B cell (primary cell): ENCODE results near the gene POC1B. TPM values are rescaled to one million over a fixed set of nuclear protein-coding genes. Genes with fewer than 3 reads are reported as not detected.

Source experiments
- ATAC-seq: fragments of 200-7000 bp; cut with Tn5 transposase; one replicate; pipeline ENCODE4 v1.10.0; 2021; ENCODE audit warnings: low read depth, mild to moderate bottlenecking, moderate number of reproducible peaks, moderate library complexity
- CTCF ChIA-PET: fragments of 350-600 bp; sonication (Branson Sonifier 250); formaldehyde crosslinking; loops from one replicate; lab custom pipeline; 2021; ENCODE audit warnings: antibody characterized with exemption, inconsistent platforms; lab: Charles Lee
- POLR2A ChIA-PET: fragments of 350-600 bp; sonication (Branson Sonifier 250); formaldehyde crosslinking; loops from one replicate; lab custom pipeline; 2021; ENCODE audit warnings: antibody characterized with exemption; lab: Charles Lee
- DNase-seq: peaks from one replicate; pipeline ENCODE4 v3.0.0; 2013
- H2AFZ ChIP-seq: 2 replicates; pipeline ENCODE4 v1.6.1; 2012; ENCODE audit warnings: mild to moderate bottlenecking, low read depth, low read length; ENCODE audit not compliant: insufficient read depth, poor library complexity, severe bottlenecking
- H3K27ac ChIP-seq, 2 donors: 1 replicate in 1 of 2; 2 replicates in 1 of 2; pipeline ENCODE4 v1.5.1; 2012 to 2013; ENCODE audit warnings: low read length in 2 of 2, mild to moderate bottlenecking in 2 of 2, moderate library complexity in 1 of 2
- H3K27me3 ChIP-seq, 4 experiments: fragments of 200-600 bp in 1 of 4; sonication (generic) in 1 of 4; replicated peaks in 1 of 4; 1 replicate in 2 of 4; 2 replicates in 2 of 4; pipeline versions ENCODE4 v1.6.1 to v1.7.0; 2013 to 2016; ENCODE audit warnings: low read length in 3 of 4, mild to moderate bottlenecking in 2 of 4, mixed read lengths in 1 of 4, moderate library complexity in 1 of 4; ENCODE audit not compliant: insufficient read depth in 4 of 4, control insufficient read depth in 3 of 4; ENCODE audit errors: control extremely low read depth in 1 of 4
- H3K36me3 ChIP-seq, 2 experiments: replicated peaks in 1 of 2; 1 replicate in 1 of 2; 2 replicates in 1 of 2; pipeline versions ENCODE4 v1.6.1 to v1.7.1; 2013; ENCODE audit warnings: low read length in 1 of 2; ENCODE audit not compliant: insufficient read depth in 2 of 2, control insufficient read depth in 1 of 2; ENCODE audit errors: control extremely low read depth in 1 of 2, extremely low read depth in 1 of 2
- H3K4me1 ChIP-seq, 2 donors: fragments of 200-600 bp in 1 of 2; sonication (generic) in 1 of 2; 1 replicate in 1 of 2; 2 replicates in 1 of 2; pipeline versions ENCODE4 v1.5.1 to v1.6.1; 2013 to 2017; ENCODE audit warnings: low read length in 2 of 2; ENCODE audit not compliant: control insufficient read depth in 2 of 2, insufficient read depth in 2 of 2
- H3K4me2 ChIP-seq: replicated peaks from 2 replicates; pipeline ENCODE3; 2012; ENCODE audit warnings: mild to moderate bottlenecking, low read depth, low read length; ENCODE audit not compliant: poor library complexity, severe bottlenecking
- H3K4me3 ChIP-seq, 5 experiments: fragments of 200-600 bp in 1 of 5; sonication (generic) in 1 of 5; 1 replicate in 3 of 5; 2 replicates in 2 of 5; pipeline versions ENCODE4 v1.5.1 to v1.7.0; 2011 to 2016; ENCODE audit warnings: low read length in 4 of 5, mild to moderate bottlenecking in 4 of 5, low read depth in 2 of 5, control low read depth in 1 of 5, moderate library complexity in 1 of 5; ENCODE audit not compliant: insufficient read depth in 1 of 5; ENCODE audit errors: control extremely low read depth in 1 of 5, extremely low read depth in 1 of 5
- H3K79me2 ChIP-seq: fragments of 200-600 bp; sonication (generic); one replicate; pipeline ENCODE4 v1.6.0; 2016; ENCODE audit warnings: low read length; ENCODE audit not compliant: control insufficient read depth, insufficient read depth
- H3K9ac ChIP-seq: fragments of 200-600 bp; sonication (generic); 2 replicates; pipeline ENCODE4 v1.6.1; 2017; ENCODE audit warnings: mild to moderate bottlenecking, low read length, moderate library complexity
- H3K9me3 ChIP-seq, 3 donors: one replicate each; pipeline versions ENCODE4 v1.6.1 to v1.7.1; 2013; ENCODE audit warnings: low read length in 2 of 3; ENCODE audit not compliant: control insufficient read depth in 2 of 3, insufficient read depth in 1 of 3; ENCODE audit errors: control extremely low read depth in 1 of 3
- H4K20me1 ChIP-seq: 2 replicates; pipeline ENCODE4 v1.6.0; 2012; ENCODE audit warnings: mild to moderate bottlenecking, low read length; ENCODE audit not compliant: insufficient read depth, control insufficient read depth, poor library complexity, severe bottlenecking
- H3K27ac Mint-ChIP-seq: one replicate; pipeline ENCODE4 v1.8.0; 2021; ENCODE audit warnings: mixed read lengths
- H3K27me3 Mint-ChIP-seq: one replicate; pipeline ENCODE4 v1.8.0; 2021; ENCODE audit warnings: mixed read lengths
- H3K4me1 Mint-ChIP-seq: one replicate; pipeline ENCODE4 v1.8.0; 2021; ENCODE audit warnings: mixed read lengths
- H3K4me3 Mint-ChIP-seq: one replicate; pipeline ENCODE4 v1.8.0; 2021; ENCODE audit warnings: mixed read lengths
- H3K9me3 Mint-ChIP-seq: one replicate; pipeline ENCODE4 v1.8.0; 2022; ENCODE audit warnings: mixed read lengths; ENCODE audit not compliant: insufficient read depth
- CTCF ChIP-seq: fragments of 200-600 bp; IDR thresholded peaks from one replicate; pipeline ENCODE4 v1.8.0; 2022; ENCODE audit warnings: antibody characterized with exemption, mild to moderate bottlenecking
- EZH2 ChIP-seq: IDR thresholded peaks from 2 replicates; pipeline ENCODE4 v1.6.1; 2012; ENCODE audit warnings: borderline replicate concordance, low read depth, mild to moderate bottlenecking, moderate library complexity, low read length; ENCODE audit not compliant: insufficient read depth, poor library complexity, severe bottlenecking
- WGBS: methylation state at CpG from one replicate; pipeline ENCODE4 v1.1.5; 2013; ENCODE audit warnings: missing lambda C conversion rate; ENCODE audit not compliant: insufficient coverage; 5-methylcytosine and 5-hydroxymethylcytosine counted together
- intact Hi-C: fragments of 100-400 bp; cut with micrococcal nuclease; formaldehyde crosslinking; loops from one replicate; pipeline ENCODE4 v1.10.0; 2022
- polyA plus RNA-seq: library from polyadenylated mRNA; depleted of rRNA; stranded (reverse); fragments of >200 nt; gene quantifications from 2 replicates; pipeline ENCODE4 v1.2.3, GENCODE V29; 2012
- total RNA-seq, 2 donors: library from RNA; stranded (reverse); fragments of 120-200 nt in 1 of 2; gene quantifications; 1 replicate in 1 of 2; 2 replicates in 1 of 2; pipeline versions ENCODE4 v1.2.3 to v1.2.4, GENCODE V29; 2013 to 2022

POC1B gene
- total and polyA plus RNA-seq, 2 donors (not counting 1 experiment from before 2014, with no cell fraction given): 12.0 to 39.5 TPM

- TF ChIP-seq EZH2 (no peak), CTCF (no peak)
- Histone ChIP-seq H3K36me3 (peaks cover 0 to 3% of the 10 kb centered on the region in 2 experiments), H3K4me1 (peaks cover 19 to 26% of the 10 kb centered on the region in 2 donors), H3K79me2 (peaks cover 7% of the 10 kb centered on the region), H3K4me3 (no peak overlapping the region), H3K4me2 (no peak overlapping the region), H3K27me3 (no peaks in the 10 kb centered on the region), H4K20me1 (no peaks in the 10 kb centered on the region), H3K27ac (no peak overlapping the region), H3K9ac (no peak overlapping the region), H2AFZ (no peak overlapping the region), H3K9me3 (no peaks in the 10 kb centered on the region)
- H3K27ac Mint-ChIP-seq: no peak overlapping the region
- intact Hi-C loops: no loop called here
- CTCF ChIA-PET: interaction anchor here (10.3 kb wide), 1 partner anchor 54 kb away, joined by 181 read pairs; the partner anchor contains the start of genes GALNT4 and POC1B
- H3K4me1 Mint-ChIP-seq: peaks cover 36% of the 10 kb centered on the region
- H3K9me3 Mint-ChIP-seq: no peaks in the 10 kb centered on the region
- H3K4me3 Mint-ChIP-seq: no peak overlapping the region
- POLR2A ChIA-PET: no interaction called here
- no peaks in the 10 kb centered on the region for H3K27me3 Mint-ChIP-seq
- no peak for DNase-seq
- no peak for ATAC-seq
- 100% methylated on average over 1 of the region's 2 CpGs for WGBS
These were observed 53.3 kb downstream of the POC1B start for GRCh38 chr12:89472508-89472907.

- H3K4me3 ChIP-seq: no peak overlapping the region
- no peaks in the 10 kb centered on the region for H3K36me3 ChIP-seq
- no peak overlapping the region for H3K9ac ChIP-seq
- H3K79me2 ChIP-seq: peaks cover 7% of the 10 kb centered on the region
- peak overlapping the region; percentile 13 for H3K4me2 ChIP-seq
- DNase-seq: peak; percentile 70
- Mint-ChIP-seq H3K4me3 (no peak overlapping the region), H3K27me3 (no peaks in the 10 kb centered on the region), H3K4me1 (peaks cover 47% of the 10 kb centered on the region), H3K27ac (peak overlapping the region; percentile 63), H3K9me3 (no peaks in the 10 kb centered on the region)
- peak; percentile 61 for ATAC-seq
- peaks cover 22 to 32% of the 10 kb centered on the region in 2 donors for H3K4me1 ChIP-seq
- TF ChIP-seq EZH2 (no peak), CTCF (peak; percentile 82)
- CTCF ChIA-PET: interaction anchor here (0.6 to 10.3 kb wide), 16 partner anchors 9 to 1471 kb away, joined by 3 to 181 read pairs (median 4); partner anchors contain the start of genes GALNT4 and POC1B
- H3K27me3 ChIP-seq: no peaks in the 10 kb centered on the region
- no peaks in the 10 kb centered on the region for H3K9me3 ChIP-seq
- H2AFZ ChIP-seq: no peak overlapping the region
- no peaks in the 10 kb centered on the region for H4K20me1 ChIP-seq
- POLR2A ChIA-PET: no interaction called here
- intact Hi-C loops: loop anchor here (1.0 kb wide), 2 partner anchors 53 to 58 kb away; partner anchors contain the start of gene GALNT4
- WGBS: no CpG with 5 or more reads among the region's 3 CpGs
- no peak overlapping the region for H3K27ac ChIP-seq
These were observed 54.9 kb downstream of the POC1B start for GRCh38 chr12:89470741-89471509.
